PC-3 (cell line): ENCODE results near the gene FBXW7. TPM values are rescaled to one million over a fixed set of nuclear protein-coding genes. Genes with fewer than 3 reads are reported as not detected.

Experiments
- ATAC-seq: fragments of 200-7000 bp; cut with Tn5 transposase; 2 replicates; pipeline ENCODE4 v1.9.1; 2020; ENCODE audit warnings: mild to moderate bottlenecking, moderate library complexity
- BruUV-seq: library from RNA; stranded (reverse); fragments of 400-500 nt; replicated peaks from 2 replicates; lab custom pipeline; 2021; lab: Mats Ljungman, UMichigan
- CTCF ChIA-PET: fragments of 300-600 bp; sonication (Branson Sonifier 250); formaldehyde crosslinking; loops from one replicate; lab custom pipeline; 2022; ENCODE audit warnings: antibody characterized with exemption; lab: Charles Lee
- POLR2A ChIA-PET: fragments of 300-600 bp; sonication (Branson Sonifier 250); formaldehyde crosslinking; loops from one replicate; lab custom pipeline; 2022; ENCODE audit warnings: antibody characterized with exemption; ENCODE audit not compliant: unreplicated experiment; lab: Charles Lee
- DNase-seq: peaks from one replicate; pipeline ENCODE4 v3.0.0-alpha.2; 2015
- H2AFZ ChIP-seq: fragments of 300-600 bp; sonication (generic); 2 replicates; pipeline ENCODE4 v1.6.0; 2016; ENCODE audit warnings: antibody characterized with exemption, low read length
- H3F3A ChIP-seq: fragments of 300-600 bp; sonication (generic); one replicate; pipeline ENCODE4 v1.6.0; 2017; ENCODE audit warnings: antibody characterized with exemption, low read length, control low read depth, mild to moderate bottlenecking; ENCODE audit not compliant: unreplicated experiment
- H3K27ac ChIP-seq: fragments of 300-600 bp; sonication (generic); 2 replicates; pipeline ENCODE4 v1.5.1; 2016; ENCODE audit warnings: mild to moderate bottlenecking, low read length
- H3K27me3 ChIP-seq: fragments of 300-600 bp; sonication (generic); 2 replicates; pipeline ENCODE4 v1.6.1; 2016; ENCODE audit warnings: low read length, mixed read lengths
- H3K36me3 ChIP-seq: fragments of 300-600 bp; sonication (generic); 2 replicates; pipeline ENCODE4 v1.6.1; 2016; ENCODE audit warnings: low read depth, mixed run types, low read length, mixed read lengths
- H3K4me1 ChIP-seq: fragments of 300-600 bp; sonication (generic); 2 replicates; pipeline ENCODE4 v1.5.1; 2016; ENCODE audit warnings: low read length; ENCODE audit not compliant: insufficient read depth
- H3K4me2 ChIP-seq: fragments of 300-600 bp; sonication (generic); 2 replicates; pipeline ENCODE4 v1.6.0; 2016; ENCODE audit warnings: low read length
- H3K4me3 ChIP-seq: fragments of 300-600 bp; sonication (generic); 2 replicates; pipeline ENCODE4 v1.5.1; 2016; ENCODE audit warnings: mild to moderate bottlenecking, low read length, mixed read lengths
- H3K79me2 ChIP-seq: fragments of 300-600 bp; sonication (generic); 2 replicates; pipeline ENCODE4 v1.6.1; 2017; ENCODE audit warnings: low read length, mixed read lengths
- H3K9ac ChIP-seq: fragments of 300-600 bp; sonication (generic); 2 replicates; pipeline ENCODE4 v1.6.0; 2016; ENCODE audit warnings: mild to moderate bottlenecking, low read length
- H3K9me2 ChIP-seq: fragments of 300-600 bp; sonication (generic); replicated peaks from 2 replicates; pipeline ENCODE4 v1.6.1; 2016; ENCODE audit warnings: mixed run types, low read length, mixed read lengths
- H3K9me3 ChIP-seq: fragments of 300-600 bp; sonication (generic); 2 replicates; pipeline ENCODE4 v1.6.1; 2016; ENCODE audit warnings: low read length, mixed read lengths
- H4K20me1 ChIP-seq: fragments of 300-600 bp; sonication (generic); 2 replicates; pipeline ENCODE4 v1.6.1; 2016; ENCODE audit warnings: low read length, mixed read lengths
- EZH2 ChIP-seq: fragments of 300-600 bp; sonication (generic); IDR thresholded peaks from one replicate; pipeline ENCODE4 v1.6.1; 2017; ENCODE audit warnings: antibody characterized with exemption, mild to moderate bottlenecking, low read length; ENCODE audit not compliant: unreplicated experiment
- EZH2phosphoT487 ChIP-seq: fragments of 300-600 bp; sonication (generic); IDR thresholded peaks from 2 replicates; pipeline ENCODE4 v1.6.1; 2018; ENCODE audit warnings: mild to moderate bottlenecking, antibody characterized with exemption, low read length, borderline replicate concordance
- intact Hi-C: fragments of 100-400 bp; cut with micrococcal nuclease; formaldehyde crosslinking; loops from 2 replicates; pipeline ENCODE4 v1.9.0; 2023
- total RNA-seq: library from RNA; depleted of rRNA; stranded (reverse); fragments of >200 nt; gene quantifications from 2 replicates; pipeline ENCODE4 v1.2.3, GENCODE V29; 2014
- TF ChIP-seq, protein P1 (sequence below): fragments of 300-600 bp; sonication (generic); conservative IDR thresholded peaks from 2 replicates; pipeline ENCODE4 v1.5.1; 2017; ENCODE audit warnings: antibody characterized with exemption, low read depth, mild to moderate bottlenecking, low read length

The FBXW7 gene
- total RNA-seq, 1 experiment from 2014 or later: 24.3 TPM

DNA sequence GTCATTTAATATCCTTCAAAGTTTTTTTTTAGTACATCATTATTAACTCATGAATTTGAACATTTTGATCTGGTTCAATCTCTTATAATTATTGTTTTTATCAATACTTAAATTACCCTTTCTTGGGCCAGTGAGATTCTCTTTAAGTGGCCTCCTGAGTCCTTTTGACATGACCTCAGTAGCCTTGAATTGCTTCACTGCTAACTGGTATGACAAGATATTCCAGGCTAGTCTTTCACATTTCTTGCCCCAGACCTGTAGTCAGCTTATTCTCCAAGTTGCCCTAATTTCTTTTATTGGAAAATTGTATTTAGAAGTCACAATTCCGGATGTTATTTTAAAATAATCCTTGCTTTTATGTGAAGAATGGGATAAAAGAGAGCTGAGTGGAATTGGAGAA lies 35.4 kb upstream of the FBXW7 start:
- no peaks in the 10 kb centered on the region for H3K9me2 ChIP-seq
- POLR2A ChIA-PET: no interaction called here
- intact Hi-C loops: no loop called here
- H3K36me3 ChIP-seq: no peaks in the 10 kb centered on the region
- ATAC-seq (no peak), DNase-seq (no peak)
- CTCF ChIA-PET: no interaction called here
- H3K27me3 ChIP-seq: no peaks in the 10 kb centered on the region
- no peaks in the 10 kb centered on the region for H3K79me2 ChIP-seq
- no peaks in the 10 kb centered on the region for H3K9me3 ChIP-seq
- no peak overlapping the region for H3K4me3 ChIP-seq
- no peaks in the 10 kb centered on the region for H4K20me1 ChIP-seq
- BruUV-seq: no TSS peak
- TF ChIP-seq EZH2: no peak
- TF ChIP-seq EZH2phosphoT487: no peak
- TF ChIP-seq, protein P1, sequence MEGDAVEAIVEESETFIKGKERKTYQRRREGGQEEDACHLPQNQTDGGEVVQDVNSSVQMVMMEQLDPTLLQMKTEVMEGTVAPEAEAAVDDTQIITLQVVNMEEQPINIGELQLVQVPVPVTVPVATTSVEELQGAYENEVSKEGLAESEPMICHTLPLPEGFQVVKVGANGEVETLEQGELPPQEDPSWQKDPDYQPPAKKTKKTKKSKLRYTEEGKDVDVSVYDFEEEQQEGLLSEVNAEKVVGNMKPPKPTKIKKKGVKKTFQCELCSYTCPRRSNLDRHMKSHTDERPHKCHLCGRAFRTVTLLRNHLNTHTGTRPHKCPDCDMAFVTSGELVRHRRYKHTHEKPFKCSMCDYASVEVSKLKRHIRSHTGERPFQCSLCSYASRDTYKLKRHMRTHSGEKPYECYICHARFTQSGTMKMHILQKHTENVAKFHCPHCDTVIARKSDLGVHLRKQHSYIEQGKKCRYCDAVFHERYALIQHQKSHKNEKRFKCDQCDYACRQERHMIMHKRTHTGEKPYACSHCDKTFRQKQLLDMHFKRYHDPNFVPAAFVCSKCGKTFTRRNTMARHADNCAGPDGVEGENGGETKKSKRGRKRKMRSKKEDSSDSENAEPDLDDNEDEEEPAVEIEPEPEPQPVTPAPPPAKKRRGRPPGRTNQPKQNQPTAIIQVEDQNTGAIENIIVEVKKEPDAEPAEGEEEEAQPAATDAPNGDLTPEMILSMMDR: no peak
- no peak overlapping the region for H3K4me2 ChIP-seq
- no peak overlapping the region for H2AFZ ChIP-seq
- peaks cover 12% of the 10 kb centered on the region for H3K4me1 ChIP-seq
- H3F3A ChIP-seq: no peaks in the 10 kb centered on the region
- H3K9ac ChIP-seq: no peak overlapping the region
- no peak overlapping the region for H3K27ac ChIP-seq

DNA sequence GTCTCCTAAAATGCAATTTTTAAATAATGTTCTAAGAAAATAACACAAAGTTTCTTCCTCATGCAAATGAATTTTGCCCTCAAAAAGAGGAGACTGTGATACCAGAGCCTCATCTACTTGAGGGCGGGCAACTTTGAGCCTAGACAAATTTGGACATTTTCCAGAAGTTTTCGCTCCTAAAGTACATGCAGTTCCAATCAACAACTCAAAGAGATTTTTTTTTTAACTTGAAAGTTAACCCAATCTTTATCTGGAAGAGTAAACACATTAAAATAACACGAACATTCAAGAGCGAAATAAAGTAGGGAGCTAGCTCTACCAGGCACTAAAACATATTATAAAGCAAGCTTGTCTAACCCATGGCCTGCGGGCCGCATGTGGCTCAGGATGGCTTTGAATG lies 29.4 kb upstream of the FBXW7 start:
- ChIA-PET POLR2A (no interaction called here), CTCF (no interaction called here)
- TF ChIP-seq, protein P1: no peak
- TF ChIP-seq EZH2phosphoT487 (no peak), EZH2 (no peak)
- Histone ChIP-seq H3K79me2 (no peaks in the 10 kb centered on the region), H3K4me1 (no peaks in the 10 kb centered on the region), H3K27ac (no peak overlapping the region), H2AFZ (no peak overlapping the region), H3K9me3 (no peaks in the 10 kb centered on the region), H3K36me3 (no peaks in the 10 kb centered on the region), H3F3A (no peaks in the 10 kb centered on the region), H3K27me3 (no peaks in the 10 kb centered on the region), H3K9me2 (no peaks in the 10 kb centered on the region), H3K4me2 (no peak overlapping the region), H4K20me1 (no peaks in the 10 kb centered on the region), H3K4me3 (no peak overlapping the region), H3K9ac (no peak overlapping the region)
- BruUV-seq: no TSS peak
- intact Hi-C loops: no loop called here
- DNase-seq (no peak), ATAC-seq (no peak)

DNA sequence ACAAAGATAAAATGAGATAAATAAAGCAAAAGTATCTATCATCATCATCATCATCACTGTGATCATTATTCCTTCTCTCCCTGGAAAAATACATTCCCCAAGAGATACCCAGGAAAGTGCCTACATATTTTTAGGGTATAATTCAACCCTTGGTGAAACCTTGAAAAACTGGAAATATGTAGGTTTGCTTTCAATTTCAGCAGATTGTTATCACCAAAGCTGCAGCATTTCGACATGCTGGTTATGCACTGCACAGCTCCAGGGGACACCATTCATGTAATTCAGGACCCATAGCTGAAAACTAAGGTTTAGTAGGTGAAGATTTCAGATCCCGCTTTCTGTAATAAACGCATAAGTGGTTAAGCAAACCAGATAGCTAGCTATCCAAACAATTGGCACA lies 28.4 kb upstream of the FBXW7 start:
- Histone ChIP-seq H3K4me3 (no peak overlapping the region), H3K79me2 (no peaks in the 10 kb centered on the region), H3K9ac (no peak overlapping the region), H3K36me3 (no peaks in the 10 kb centered on the region), H3K4me1 (no peaks in the 10 kb centered on the region), H3K9me3 (no peaks in the 10 kb centered on the region), H3F3A (no peaks in the 10 kb centered on the region), H2AFZ (no peak overlapping the region), H3K4me2 (no peak overlapping the region), H3K9me2 (no peaks in the 10 kb centered on the region), H3K27me3 (no peaks in the 10 kb centered on the region), H4K20me1 (no peaks in the 10 kb centered on the region), H3K27ac (no peak overlapping the region)
- intact Hi-C loops: no loop called here
- POLR2A ChIA-PET: no interaction called here
- CTCF ChIA-PET: no interaction called here
- DNase-seq (no peak), ATAC-seq (no peak)
- no TSS peak for BruUV-seq
- TF ChIP-seq EZH2: no peak
- TF ChIP-seq, protein P1: no peak
- TF ChIP-seq EZH2phosphoT487: no peak
